Subcutaneous adipose tissue (tissue), 4 donors: ENCODE data around the gene WDR27. TPM values are rescaled to one million over a fixed set of nuclear protein-coding genes. Genes with fewer than 3 reads are reported as not detected.

Experiments used
- total RNA-seq, 4 donors: library from RNA; depleted of rRNA; stranded (reverse); fragments of >200 nt; gene quantifications; one replicate each; pipeline ENCODE4 v1.1.0, GENCODE V29; 2016
- TF ChIP-seq, protein P1 (sequence below): fragments of 450-650 bp; IDR thresholded peaks from one replicate; pipeline ENCODE4 v1.5.1; 2016; ENCODE audit warnings: low read depth, mild to moderate bottlenecking, control low read depth, antibody characterized with exemption, moderate library complexity

Gene WDR27
- total RNA-seq, 4 donors from 2014 or later, result 26.0 to 36.4 (median 31.3) TPM

DNA sequence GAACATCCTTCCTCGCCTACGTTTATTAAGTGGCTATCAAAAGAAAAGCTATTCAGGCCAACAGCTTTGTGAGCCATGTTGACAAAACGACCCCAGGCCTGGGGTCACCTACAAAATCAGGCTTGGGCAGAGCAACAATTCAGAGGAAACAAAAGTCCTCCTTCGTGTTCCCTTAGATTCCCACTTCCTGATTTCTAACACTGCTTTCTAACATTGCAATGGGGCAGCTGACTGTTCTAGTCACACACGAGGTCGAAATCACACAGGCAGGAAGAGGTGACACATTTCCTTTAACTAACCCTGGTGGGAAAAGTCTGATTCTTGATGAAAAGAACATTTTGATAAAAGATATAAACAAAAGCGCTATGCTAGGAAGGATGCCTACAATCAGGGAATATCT is 31.9 kb downstream of the WDR27 start:
- TF ChIP-seq, protein P1, sequence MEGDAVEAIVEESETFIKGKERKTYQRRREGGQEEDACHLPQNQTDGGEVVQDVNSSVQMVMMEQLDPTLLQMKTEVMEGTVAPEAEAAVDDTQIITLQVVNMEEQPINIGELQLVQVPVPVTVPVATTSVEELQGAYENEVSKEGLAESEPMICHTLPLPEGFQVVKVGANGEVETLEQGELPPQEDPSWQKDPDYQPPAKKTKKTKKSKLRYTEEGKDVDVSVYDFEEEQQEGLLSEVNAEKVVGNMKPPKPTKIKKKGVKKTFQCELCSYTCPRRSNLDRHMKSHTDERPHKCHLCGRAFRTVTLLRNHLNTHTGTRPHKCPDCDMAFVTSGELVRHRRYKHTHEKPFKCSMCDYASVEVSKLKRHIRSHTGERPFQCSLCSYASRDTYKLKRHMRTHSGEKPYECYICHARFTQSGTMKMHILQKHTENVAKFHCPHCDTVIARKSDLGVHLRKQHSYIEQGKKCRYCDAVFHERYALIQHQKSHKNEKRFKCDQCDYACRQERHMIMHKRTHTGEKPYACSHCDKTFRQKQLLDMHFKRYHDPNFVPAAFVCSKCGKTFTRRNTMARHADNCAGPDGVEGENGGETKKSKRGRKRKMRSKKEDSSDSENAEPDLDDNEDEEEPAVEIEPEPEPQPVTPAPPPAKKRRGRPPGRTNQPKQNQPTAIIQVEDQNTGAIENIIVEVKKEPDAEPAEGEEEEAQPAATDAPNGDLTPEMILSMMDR, result no peak

GRCh38 chr6:169669147-169669546 is 32.7 kb downstream of the WDR27 start:
- TF ChIP-seq, protein P1, result no peak

DNA sequence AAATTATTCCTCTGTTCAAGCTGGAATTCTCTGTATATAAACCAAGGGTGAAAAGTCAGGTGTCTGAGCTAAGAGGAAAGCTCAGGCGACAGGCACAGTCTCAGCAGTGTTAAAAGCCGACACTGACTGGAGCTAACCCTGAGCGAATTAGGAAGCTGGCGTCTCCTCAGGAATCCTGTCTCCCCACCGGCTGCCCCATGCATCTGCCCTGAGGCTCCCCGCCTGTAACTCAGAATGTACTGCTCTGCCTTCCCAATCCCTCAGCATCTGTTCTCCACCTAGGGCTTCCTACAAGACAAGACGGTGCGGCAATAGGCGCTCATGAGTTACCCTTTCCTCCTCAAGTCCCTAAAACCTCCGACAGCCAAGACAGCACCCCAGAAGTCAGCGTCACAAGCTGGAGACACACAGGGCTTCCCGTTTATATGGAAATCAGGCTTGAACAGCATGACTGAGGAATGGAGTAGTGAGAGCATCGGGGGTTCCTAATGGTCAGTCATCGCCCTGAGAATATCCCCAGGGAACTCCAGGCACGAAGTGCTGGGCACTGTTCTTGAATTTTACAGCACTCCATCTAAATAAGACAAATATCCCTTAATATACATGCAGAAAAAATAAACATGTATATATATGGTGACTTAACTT is 33.5 kb downstream of the WDR27 start:
- TF ChIP-seq, protein P1, result no peak

- TF ChIP-seq, protein P1, result no peak
Measured at GRCh38 chr6:169667716-169668115, 34.1 kb downstream of the WDR27 start.

DNA sequence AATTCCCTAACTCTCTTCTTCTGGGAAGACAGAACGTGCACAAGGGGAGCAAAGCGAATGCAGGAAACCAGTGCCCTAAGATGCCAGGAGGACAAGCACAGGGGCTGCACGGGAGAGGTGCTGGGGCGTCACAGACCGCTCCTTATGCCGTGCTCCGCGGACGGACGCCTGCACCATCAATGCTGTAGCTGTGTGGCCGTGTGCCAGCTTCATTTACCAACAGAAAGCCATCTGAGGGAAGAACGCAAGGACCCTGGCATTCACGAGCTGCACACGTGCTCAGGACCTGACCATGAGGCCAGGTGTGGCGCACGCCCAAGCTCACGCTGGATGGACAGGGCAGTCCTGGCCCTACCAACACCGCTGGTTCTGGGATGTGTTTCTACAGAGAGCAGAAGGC is 35.4 kb downstream of the WDR27 start:
- TF ChIP-seq, protein P1, result no peak

- TF ChIP-seq, protein P1, result no peak
Measured at GRCh38 chr6:169665289-169665688, 36.5 kb downstream of the WDR27 start.

DNA sequence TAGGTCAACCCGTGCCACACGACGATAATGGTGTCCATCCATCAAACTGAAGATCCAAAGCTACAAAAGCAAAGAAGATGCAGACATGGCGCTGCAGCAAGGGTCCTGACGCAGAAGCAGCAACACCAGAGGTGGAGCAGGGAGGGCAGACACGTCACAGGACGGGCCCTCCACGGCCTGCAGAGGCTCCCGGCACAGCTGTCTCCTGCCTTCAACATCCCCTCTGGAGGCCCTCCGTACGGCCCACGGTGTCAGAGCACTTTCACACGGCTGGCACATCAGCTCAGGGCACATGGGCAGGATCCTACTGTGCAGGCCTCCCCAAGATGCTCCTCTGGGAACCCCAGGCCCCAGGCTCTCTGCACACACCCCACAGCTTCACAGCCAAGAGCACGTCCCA is 37.6 kb downstream of the WDR27 start:
- TF ChIP-seq, protein P1, result no peak
